Endometrium (tissue), 2 donors: ENCODE measurements around the gene MACROD2.
"Not testable (repeated sequence)": the region's sequence is repeated elsewhere in the genome, so short reads cannot be mapped to it uniquely, and the experiment has no call there.

Source experiments
- FAIRE-seq: peaks from 2 replicates; lab custom pipeline; 2012; peaks lifted over from hg19 to GRCh38; lab: Jason Lieb, UNC
- donor health status: control.
- donor health status: control.

The MACROD2 gene

GRCh38 chr20:15985494-15986368, 1990.4 kb downstream of the MACROD2 start:
- not testable (repeated sequence) for FAIRE-seq

DNA sequence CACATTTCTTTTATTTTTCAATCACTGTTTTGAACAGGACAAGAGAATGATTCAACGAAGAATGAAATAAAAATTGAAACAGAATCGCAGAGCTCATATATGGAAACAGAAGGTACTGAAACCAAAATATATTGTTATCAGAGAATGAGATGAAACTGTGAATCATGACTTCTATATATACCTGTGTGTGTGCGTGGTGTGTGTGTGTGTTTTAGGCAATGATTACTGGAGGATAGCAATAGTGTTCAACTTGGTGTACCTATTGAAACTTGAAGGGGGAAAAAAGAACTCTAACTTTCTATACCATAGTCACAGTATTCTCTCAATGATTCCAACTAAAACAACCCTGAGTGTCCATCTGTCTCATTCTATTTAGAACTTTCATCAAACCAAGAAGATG, 1991.4 kb downstream of the MACROD2 start:
- no peak for FAIRE-seq

- no peak for FAIRE-seq
Measured at GRCh38 chr20:15991279-15991678, 1996.0 kb downstream of the MACROD2 start.

DNA sequence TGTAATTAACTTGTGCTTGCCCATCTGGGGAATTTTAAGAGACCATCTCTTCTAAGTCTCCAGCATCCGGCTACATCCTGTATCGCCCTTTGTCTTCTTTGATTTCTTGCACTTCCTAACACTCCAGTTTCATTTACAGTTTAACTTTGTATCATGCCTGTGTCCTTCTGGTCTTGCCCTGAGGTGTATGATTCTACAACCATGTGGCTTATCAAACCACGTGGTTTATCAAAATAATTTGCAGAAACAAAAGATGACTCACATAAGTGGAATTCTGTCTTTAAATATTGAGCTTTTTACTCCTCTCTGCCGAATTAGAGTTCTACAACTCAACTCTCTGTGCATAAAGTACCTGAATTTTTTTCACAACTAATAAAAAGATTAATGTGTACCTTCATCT, 1997.2 kb downstream of the MACROD2 start:
- no peak for FAIRE-seq

- FAIRE-seq, result no peak
Measured at GRCh38 chr20:16000112-16000511, 2004.8 kb downstream of the MACROD2 start.

GRCh38 chr20:16001286-16001685, 2006.0 kb downstream of the MACROD2 start:
- no peak for FAIRE-seq

DNA sequence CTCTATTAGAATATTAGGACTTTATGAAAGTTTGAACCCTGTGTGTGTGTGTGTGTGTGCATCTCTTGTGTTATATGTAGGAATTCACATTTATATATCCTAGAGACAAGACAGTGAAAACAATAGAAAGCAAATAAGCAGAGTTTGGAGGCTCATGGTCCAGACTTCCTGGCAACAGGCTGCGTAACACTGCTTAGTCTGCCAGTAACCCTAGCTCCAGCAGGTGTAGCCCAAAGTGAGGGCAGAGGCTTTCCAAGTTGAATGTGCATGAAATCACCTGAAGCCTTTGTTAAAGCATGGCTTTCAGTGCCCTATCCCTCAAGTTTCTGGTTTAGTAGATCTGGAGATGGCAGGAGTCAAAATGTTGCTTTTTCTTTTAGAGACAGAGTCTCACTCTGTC, 2008.0 kb downstream of the MACROD2 start:
- FAIRE-seq, result no peak

DNA sequence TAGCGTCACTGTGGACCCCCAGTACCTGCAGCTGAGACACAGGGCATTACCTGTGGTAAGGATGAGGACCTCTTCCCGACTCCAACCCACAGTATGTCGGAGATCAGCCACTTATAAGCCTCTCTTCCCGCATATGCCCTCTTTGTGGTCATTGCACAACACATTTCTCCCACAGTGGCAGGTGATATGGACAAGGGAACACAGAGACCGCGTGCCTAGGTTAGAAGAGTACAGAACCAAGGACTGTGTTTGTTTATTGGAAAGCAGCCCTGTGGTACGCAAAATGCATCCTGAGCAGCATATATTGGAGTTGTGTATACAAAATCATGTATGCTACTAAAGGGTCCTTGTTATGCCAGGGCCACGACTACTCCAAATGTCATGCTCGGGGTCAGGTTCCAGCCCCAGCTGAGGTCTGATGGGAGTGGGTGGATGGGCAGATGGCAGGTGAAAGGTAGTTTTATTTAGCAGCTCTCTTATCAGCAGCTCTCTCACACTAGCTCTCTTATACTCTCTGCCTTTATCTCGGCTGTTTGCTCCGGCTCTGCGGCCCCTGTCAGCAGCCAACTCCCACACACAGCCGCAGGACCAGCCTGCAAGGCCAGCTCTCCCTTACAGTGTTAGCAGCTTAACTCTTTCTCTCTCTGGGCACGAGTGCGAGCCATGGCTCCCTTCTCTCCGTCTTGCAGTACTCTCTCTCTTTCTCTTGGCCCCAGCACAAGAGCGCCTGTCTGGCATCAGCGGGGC, 2009.0 kb downstream of the MACROD2 start:
- FAIRE-seq, result no peak

GRCh38 chr20:16005021-16005914, 2010.0 kb downstream of the MACROD2 start:
- FAIRE-seq, result no peak

DNA sequence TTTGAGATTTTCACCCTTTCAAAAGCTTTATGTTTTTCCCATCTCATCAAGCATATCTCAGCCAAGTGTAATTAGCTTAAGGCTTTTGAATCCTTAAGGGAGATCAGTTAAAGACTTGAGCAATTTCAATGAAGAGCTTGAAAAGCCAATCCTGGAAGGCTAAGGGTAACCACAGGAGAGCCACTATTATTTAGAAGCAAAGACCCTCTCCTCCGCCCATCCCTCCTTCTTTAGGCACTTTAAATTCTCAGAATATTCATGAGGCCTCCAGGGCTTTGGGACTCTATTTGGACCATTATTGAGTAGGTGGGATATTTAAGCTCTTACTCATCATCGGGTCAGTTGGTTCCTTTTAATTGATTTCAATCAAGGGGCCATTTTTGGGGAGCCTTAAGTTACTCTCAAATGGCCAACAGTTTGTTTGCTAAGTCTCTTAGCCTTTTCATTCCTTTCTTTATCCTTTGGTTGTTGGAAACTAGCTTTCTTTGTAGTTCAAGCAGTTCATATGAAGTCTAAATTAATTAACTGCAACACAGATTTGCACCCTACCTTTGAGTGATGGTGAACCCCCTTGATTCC, 2010.7 kb downstream of the MACROD2 start:
- no peak for FAIRE-seq

GRCh38 chr20:16007164-16007563, 2011.8 kb downstream of the MACROD2 start:
- no peak for FAIRE-seq

GRCh38 chr20:16007962-16008361, 2012.6 kb downstream of the MACROD2 start:
- no peak for FAIRE-seq

- no peak for FAIRE-seq
Measured at GRCh38 chr20:16011056-16011455, 2015.7 kb downstream of the MACROD2 start.

- no peak for FAIRE-seq
Measured at GRCh38 chr20:16011519-16011918, 2016.2 kb downstream of the MACROD2 start.

DNA sequence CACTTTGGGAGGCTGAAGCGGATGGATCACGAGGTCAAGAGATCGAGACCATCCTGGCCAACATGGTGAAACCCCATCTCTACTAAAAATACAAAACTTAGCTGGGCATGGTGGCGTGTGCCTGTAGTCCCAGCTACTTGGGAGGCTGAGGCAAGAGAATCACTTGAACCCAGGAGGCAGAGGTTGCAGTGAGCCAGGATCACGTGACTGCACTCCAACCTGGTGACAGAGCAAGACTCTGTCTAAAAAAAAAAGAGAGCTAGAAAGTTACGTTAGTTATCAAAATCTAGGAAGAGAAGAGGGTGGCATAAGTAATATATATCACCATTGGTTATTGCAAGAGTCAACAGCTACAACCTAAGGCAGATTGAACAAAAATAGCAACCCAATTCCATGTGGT, 2017.6 kb downstream of the MACROD2 start:
- not testable (repeated sequence) for FAIRE-seq

DNA sequence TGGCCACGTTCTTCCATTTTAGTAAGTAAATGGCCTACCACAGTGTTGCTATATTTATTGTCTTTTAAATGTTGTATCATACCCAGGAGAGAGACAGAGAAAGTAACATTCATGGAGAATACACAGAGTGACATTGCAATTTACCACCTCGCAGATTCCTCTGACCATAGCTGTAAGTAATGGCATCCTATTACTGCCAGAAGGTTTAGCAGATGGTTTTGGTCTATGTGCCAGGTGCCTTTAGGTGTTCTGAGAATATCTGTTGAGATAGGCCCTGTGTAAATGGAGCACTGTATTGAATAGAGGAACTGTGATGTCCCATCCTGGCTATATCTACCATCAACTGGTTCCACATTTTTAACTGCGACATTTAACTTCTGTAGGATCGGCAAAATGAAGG, 2018.3 kb downstream of the MACROD2 start:
- FAIRE-seq, result no peak

GRCh38 chr20:16014436-16014835, 2019.1 kb downstream of the MACROD2 start:
- FAIRE-seq, result no peak

DNA sequence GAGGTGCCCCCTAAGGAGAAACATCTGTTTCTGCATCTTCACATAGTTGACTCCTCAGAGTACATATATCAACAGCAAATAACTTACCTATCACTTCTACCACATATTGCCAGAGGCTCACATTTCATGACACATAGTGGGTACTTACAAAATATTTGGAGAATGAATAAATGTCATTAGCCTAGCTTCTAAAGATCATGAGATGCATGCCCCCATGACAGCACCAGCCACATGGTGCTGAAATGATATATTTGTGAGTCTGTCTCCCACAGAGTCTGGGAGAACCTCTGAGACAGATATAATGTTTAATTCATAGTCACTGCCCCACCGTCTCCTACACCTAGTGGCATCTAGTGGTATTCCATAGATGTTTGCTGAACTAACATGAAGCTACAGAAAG, 2022.3 kb downstream of the MACROD2 start:
- FAIRE-seq, result no peak

- no peak for FAIRE-seq
Measured at GRCh38 chr20:16018881-16019280, 2023.6 kb downstream of the MACROD2 start.

- FAIRE-seq, result no peak
Measured at GRCh38 chr20:16020971-16021370, 2025.7 kb downstream of the MACROD2 start.

DNA sequence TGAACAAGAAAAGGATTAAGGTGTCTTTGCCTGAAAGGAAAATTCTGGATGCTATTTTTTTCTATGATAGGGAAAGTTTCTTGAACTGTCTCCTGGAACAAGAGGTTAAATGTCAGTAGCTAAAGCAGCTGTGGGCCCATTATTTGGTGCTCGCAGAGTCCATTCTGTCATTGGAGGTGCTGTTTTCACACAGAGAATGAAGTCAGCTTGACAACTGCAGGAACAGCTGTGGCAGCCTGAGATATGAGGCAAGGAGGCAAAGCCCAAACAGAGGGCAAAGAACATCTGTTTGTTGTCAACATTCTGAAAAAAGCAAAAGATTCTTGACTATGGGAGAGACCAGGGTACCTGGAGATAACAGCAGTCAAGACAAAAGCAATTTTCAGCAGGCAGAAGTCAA, 2029.8 kb downstream of the MACROD2 start:
- FAIRE-seq, result no peak

DNA sequence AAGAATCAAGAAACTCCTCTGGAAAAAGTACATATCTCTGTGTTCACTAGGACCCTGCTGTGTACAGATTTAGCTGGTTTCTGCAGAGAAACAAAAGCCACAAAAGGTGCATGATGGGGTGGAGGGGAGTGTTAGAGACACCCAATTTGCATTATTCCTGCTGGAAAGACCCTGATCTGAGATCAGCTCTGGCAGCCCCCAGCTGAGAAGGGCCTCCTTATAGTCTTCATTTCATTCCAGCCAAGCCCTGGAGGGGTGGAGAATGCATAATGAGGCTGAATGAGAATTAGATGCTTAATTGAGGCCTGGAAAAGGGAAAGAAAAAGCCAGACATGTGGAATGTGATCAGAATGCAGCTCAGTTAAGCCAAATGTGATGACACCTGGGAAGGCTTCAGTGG, 2032.4 kb downstream of the MACROD2 start:
- no peak for FAIRE-seq
